Esophagus squamous epithelium (tissue), 4 donors: ENCODE measurements around the gene CCDC27.

Experiments used
- CTCF ChIP-seq, 6 experiments: fragments of 450-650 bp in 4 of 6; fragments of 200-600 bp in 2 of 6; sonication (generic) in 2 of 6; IDR thresholded peaks; one replicate each; pipeline ENCODE4 v1.5.1; 2016 to 2019; ENCODE audit warnings: antibody characterized with exemption in 6 of 6, mild to moderate bottlenecking in 4 of 6, moderate library complexity in 4 of 6
- POLR2A ChIP-seq, 4 donors: fragments of 450-650 bp; IDR thresholded peaks; one replicate each; pipeline ENCODE4 v1.6.1; 2017; ENCODE audit warnings: antibody characterized with exemption in 4 of 4, mild to moderate bottlenecking in 4 of 4, moderate library complexity in 3 of 4

DNA sequence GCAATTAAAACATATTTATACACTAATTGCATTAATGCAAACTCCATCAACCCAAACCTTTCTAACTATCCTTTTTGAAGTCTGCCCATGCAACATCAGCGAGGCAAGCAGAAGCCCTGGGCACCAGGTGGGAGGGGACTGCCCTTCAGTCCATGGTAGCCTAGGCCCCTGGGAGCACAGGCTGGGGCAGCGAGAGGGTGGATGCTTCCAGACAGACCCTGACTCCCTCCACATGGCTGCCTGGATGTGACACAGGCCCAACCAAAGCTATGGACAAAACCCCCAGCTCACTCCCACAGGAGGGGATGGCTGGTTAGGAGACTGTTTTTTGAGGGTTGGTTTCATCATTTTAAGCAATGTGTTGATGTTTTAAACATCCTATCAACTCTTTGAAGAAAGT lies 61.8 kb downstream of the CCDC27 start:
- no peak for TF ChIP-seq CTCF (IDR thresholded peaks at IDR 0.05)
- no peak for TF ChIP-seq POLR2A (IDR thresholded peaks at IDR 0.05)
